SK-N-SH (cell line): ENCODE measurements around the gene MXRA8. TPM values are rescaled to one million over a fixed set of nuclear protein-coding genes. Genes with fewer than 3 reads are reported as not detected.
A peak's percentile ranks its signal among the peaks of the same experiment; 100 is the strongest.

Source experiments
- CTCF ChIA-PET: fragments of 300-600, 350-600 bp; formaldehyde crosslinking; extraction: SDS; loops from one replicate; lab custom pipeline; 2021; lab: Yijun Ruan, JAX
- POLR2A ChIA-PET: fragments of 350-600 bp; sonication (Branson Sonifier 250); formaldehyde crosslinking; extraction: SDS; loops from one replicate; lab custom pipeline; 2020; ENCODE audit warnings: antibody characterized with exemption, inconsistent platforms; lab: Yijun Ruan, JAX
- DNase-seq: peaks from one replicate; pipeline ENCODE4 v3.0.0; 2012
- H2AFZ ChIP-seq: fragments of 200-600 bp; sonication (generic); 2 replicates; pipeline ENCODE4 v1.8.1; 2016; ENCODE audit warnings: antibody characterized with exemption, mild to moderate bottlenecking, low read depth
- H3F3A ChIP-seq: fragments of 200-600 bp; sonication (generic); replicated peaks from 2 replicates; pipeline ENCODE3; 2016; ENCODE audit warnings: antibody characterized with exemption, mild to moderate bottlenecking; ENCODE audit not compliant: insufficient read depth
- H3K27ac ChIP-seq, 2 experiments: fragments of 200-500 bp in 1 of 2; fragments of 200-600 bp in 1 of 2; sonication (Bioruptor generic) in 1 of 2; sonication (generic), shearing (Covaris generic) in 1 of 2; 2 replicates each; pipeline versions ENCODE4 v1.5.1 to v1.6.1; 2014 to 2016; ENCODE audit warnings: low read depth in 2 of 2, inconsistent platforms in 1 of 2, low read length in 1 of 2, mild to moderate bottlenecking in 1 of 2, mixed read lengths in 1 of 2
- H3K27me3 ChIP-seq: fragments of 200-600 bp; sonication (generic), shearing (Covaris generic); 2 replicates; pipeline ENCODE4 v1.6.1; 2016; ENCODE audit warnings: mixed run types; ENCODE audit not compliant: insufficient read depth
- H3K36me3 ChIP-seq, 2 experiments: fragments of 200-500 bp in 1 of 2; fragments of 200-600 bp in 1 of 2; sonication (Bioruptor generic) in 1 of 2; sonication (generic) in 1 of 2; replicated peaks in 1 of 2; 2 replicates each; pipeline versions ENCODE3 to v1.5.1; 2014 to 2016; ENCODE audit warnings: low read length in 1 of 2, mild to moderate bottlenecking in 1 of 2; ENCODE audit not compliant: insufficient read depth in 2 of 2, control insufficient read depth in 1 of 2
- H3K4me1 ChIP-seq, 2 experiments: fragments of 200-500 bp in 1 of 2; fragments of 200-600 bp in 1 of 2; sonication (Bioruptor generic) in 1 of 2; sonication (generic), shearing (Covaris generic) in 1 of 2; 2 replicates each; pipeline versions ENCODE4 v1.5.1 to v1.6.1; 2014 to 2016; ENCODE audit warnings: low read depth in 1 of 2, low read length in 1 of 2, mixed run types in 1 of 2; ENCODE audit not compliant: insufficient read depth in 2 of 2, control insufficient read depth in 1 of 2
- H3K4me2 ChIP-seq: fragments of 200-600 bp; sonication (generic), shearing (Covaris generic); 2 replicates; pipeline ENCODE4 v1.6.1; 2017; ENCODE audit warnings: mixed run types
- H3K4me3 ChIP-seq, 2 experiments: fragments of 200-500 bp in 1 of 2; fragments of 200-600 bp in 1 of 2; sonication (Bioruptor generic) in 1 of 2; sonication (generic), shearing (Covaris generic) in 1 of 2; 2 replicates each; pipeline versions ENCODE4 v1.5.1 to v1.8.1; 2014 to 2016; ENCODE audit warnings: low read depth in 2 of 2, inconsistent platforms in 1 of 2, low read length in 1 of 2, mild to moderate bottlenecking in 1 of 2, mixed read lengths in 1 of 2, moderate library complexity in 1 of 2
- H3K79me2 ChIP-seq: fragments of 200-600 bp; sonication (generic); 2 replicates; pipeline ENCODE4 v1.8.1; 2017; ENCODE audit warnings: mild to moderate bottlenecking; ENCODE audit not compliant: insufficient read depth
- H3K9ac ChIP-seq: fragments of 200-600 bp; sonication (generic); 2 replicates; pipeline ENCODE4 v1.6.1; 2017; ENCODE audit warnings: mixed run types
- H3K9me2 ChIP-seq: fragments of 200-600 bp; sonication (generic); 2 replicates; pipeline ENCODE4 v1.6.1; 2017; ENCODE audit warnings: mixed run types
- H3K9me3 ChIP-seq: fragments of 200-600 bp; sonication (generic); 2 replicates; pipeline ENCODE4 v1.6.1; 2017; ENCODE audit warnings: mixed run types, mild to moderate bottlenecking, moderate library complexity
- H4K20me1 ChIP-seq: fragments of 200-600 bp; sonication (generic); 2 replicates; pipeline ENCODE4 v1.6.1; 2017; ENCODE audit warnings: mild to moderate bottlenecking, mixed run types; ENCODE audit not compliant: insufficient read depth
- CTCF ChIP-seq: fragments of 200-600 bp; sonication (generic); IDR thresholded peaks from 2 replicates; pipeline ENCODE4 v1.6.1; 2017; ENCODE audit warnings: antibody characterized with exemption, mild to moderate bottlenecking, moderate library complexity
- ELF1 ChIP-seq: IDR thresholded peaks from 2 replicates; pipeline ENCODE4 v1.4.0; 2012
- EZH2phosphoT487 ChIP-seq: fragments of 200-600 bp; sonication (generic); IDR thresholded peaks from 2 replicates; pipeline ENCODE4 v1.6.1; 2017; ENCODE audit warnings: low read depth, mixed run types, mild to moderate bottlenecking, antibody characterized with exemption, moderate library complexity, borderline replicate concordance
- FOSL2 ChIP-seq: IDR thresholded peaks from 2 replicates; pipeline ENCODE4 v1.4.0; 2012; ENCODE audit warnings: low read depth, mild to moderate bottlenecking, moderate library complexity, borderline replicate concordance
- FOXJ3 ChIP-seq: sonication (generic); formaldehyde crosslinking; IDR thresholded peaks from 2 replicates; pipeline ENCODE4 v1.5.1; 2020; ENCODE audit warnings: mild to moderate bottlenecking, missing genetic modification reagents
- GABPA ChIP-seq: IDR thresholded peaks from 2 replicates; pipeline ENCODE4 v1.4.0; 2012; ENCODE audit warnings: low read depth, mild to moderate bottlenecking
- IRF3 ChIP-seq: fragments of 150-350 bp; IDR thresholded peaks from 2 replicates; pipeline ENCODE4 v1.6.1; 2016; ENCODE audit warnings: mild to moderate bottlenecking, low read depth, low read length
- MEF2A ChIP-seq: IDR thresholded peaks from 2 replicates; pipeline ENCODE4 v1.4.0; 2012; ENCODE audit warnings: low read depth, borderline replicate concordance
- RAD21 ChIP-seq: IDR thresholded peaks from 2 replicates; pipeline ENCODE4 v1.6.1; 2012; ENCODE audit warnings: mild to moderate bottlenecking, low read length
- REST ChIP-seq: IDR thresholded peaks from 2 replicates; pipeline ENCODE4 v1.6.1; 2012; ENCODE audit warnings: mild to moderate bottlenecking, low read depth, low read length, moderate library complexity
- RXRA ChIP-seq: IDR thresholded peaks from 2 replicates; pipeline ENCODE4 v1.4.0; 2012; ENCODE audit warnings: low read depth, mild to moderate bottlenecking, borderline replicate concordance
- SMC3 ChIP-seq: IDR thresholded peaks from 2 replicates; pipeline ENCODE4 v1.6.1; 2012; ENCODE audit warnings: low read depth, low read length, improper control_type of control experiment
- TCF12 ChIP-seq: IDR thresholded peaks from 2 replicates; pipeline ENCODE4 v1.4.0; 2012
- YY1 ChIP-seq: IDR thresholded peaks from 2 replicates; pipeline ENCODE4 v1.4.0; 2012; ENCODE audit warnings: low read depth, mild to moderate bottlenecking
- WGBS: methylation state at CpG from one replicate; pipeline ENCODE4 v1.1.6; 2017; ENCODE audit warnings: low lambda C conversion rate; 5-methylcytosine and 5-hydroxymethylcytosine counted together
- polyA plus RNA-seq, 3 experiments: library from polyadenylated mRNA; depleted of rRNA; stranded (reverse); fragments of >200 nt; gene quantifications; 2 replicates each; pipeline ENCODE4 v1.2.3, GENCODE V29; 2012

Gene MXRA8
- polyA plus RNA-seq, 1 of the 3 experiments (the other 2 are of a cell fraction) = 2.5 TPM

GRCh38 chr1:1305300-1306069, 52.9 kb downstream of the MXRA8 start:
- Histone ChIP-seq H3K4me1 (peaks cover 13 to 50% of the 10 kb centered on the region in 2 experiments; a peak in 2 of 4 replicates), H3K4me3 (peak overlapping the region; percentile 73 to 91), H3K79me2 (peaks cover 32% of the 10 kb centered on the region), H3K27me3 (no peaks in the 10 kb centered on the region), H3K36me3 (peaks cover 0 to 7% of the 10 kb centered on the region in 2 experiments), H3K9me2 (no peaks in the 10 kb centered on the region), H3K9me3 (no peaks in the 10 kb centered on the region), H3K4me2 (peak overlapping the region; percentile 95), H3K27ac (peak overlapping the region; percentile 68 to 97), H3K9ac (peak overlapping the region; percentile 56; the same call in 1 of the 2 replicates), H2AFZ (no peak overlapping the region), H3F3A (no peaks in the 10 kb centered on the region), H4K20me1 (peaks cover 15% of the 10 kb centered on the region; the same call in 1 of the 2 replicates)
- CTCF ChIA-PET = interaction anchor here (0.7 to 3.7 kb wide), 8 partner anchors 14 to 272 kb away, joined by 3 to 44 read pairs (median 3); no protein-coding TSS in a partner anchor
- POLR2A ChIA-PET = interaction anchor here (0.6 to 1.5 kb wide), 2 partner anchors 14 to 70 kb away, joined by 3 to 4 read pairs; partner anchors contain the start of gene AURKAIP1
- 93% methylated on average over 2 of the region's 25 CpGs for WGBS
- TF ChIP-seq FOXJ3 (CRISPR knock-in tag) (no peak), IRF3 (no peak), CTCF (no peak), YY1 (no peak), TCF12 (no peak), ELF1 (no peak), FOSL2 (peak; percentile 53; the same call in 1 of the 2 replicates)
- no peak for DNase-seq

GRCh38 chr1:1304331-1305299, 53.7 kb downstream of the MXRA8 start:
- Histone ChIP-seq H3K27ac (peak overlapping the region; percentile 68 to 97), H3F3A (no peaks in the 10 kb centered on the region), H3K4me3 (peak overlapping the region; percentile 36 to 46; a peak in 3 of 4 replicates), H3K9me3 (no peaks in the 10 kb centered on the region), H3K4me2 (peak overlapping the region; percentile 95), H3K9ac (peak overlapping the region; percentile 56; the same call in 1 of the 2 replicates), H3K36me3 (peaks cover 0 to 3% of the 10 kb centered on the region in 2 experiments), H3K4me1 (peaks cover 13 to 48% of the 10 kb centered on the region in 2 experiments; a peak in 2 of 4 replicates), H2AFZ (peak overlapping the region; percentile 63; the same call in 1 of the 2 replicates), H4K20me1 (peaks cover 11% of the 10 kb centered on the region; the same call in 1 of the 2 replicates), H3K9me2 (no peaks in the 10 kb centered on the region), H3K27me3 (no peaks in the 10 kb centered on the region), H3K79me2 (peaks cover 32% of the 10 kb centered on the region)
- ChIA-PET CTCF (interaction anchor here (0.5 to 3.7 kb wide), 10 partner anchors 13 to 302 kb away, joined by 3 to 44 read pairs (median 3); no protein-coding TSS in a partner anchor), POLR2A (interaction anchor here (0.6 to 1.5 kb wide), 2 partner anchors 13 to 70 kb away, joined by 3 to 4 read pairs; partner anchors contain the start of gene AURKAIP1)
- peak; percentile 91 for DNase-seq
- 15% methylated on average over 11 of the region's 29 CpGs for WGBS
- TF ChIP-seq REST = no peak
- TF ChIP-seq RXRA = no peak
- TF ChIP-seq TCF12 = no peak; the same call in 1 of the 2 replicates
- no peak for TF ChIP-seq EZH2phosphoT487
- no peak for TF ChIP-seq RAD21
- TF ChIP-seq YY1 = no peak
- TF ChIP-seq GABPA = peak; percentile 39; the same call in 1 of the 2 replicates
- no peak for TF ChIP-seq MEF2A
- no peak for TF ChIP-seq SMC3
- TF ChIP-seq FOSL2 = no peak
